HL-60 (cell line): ENCODE measurements around the gene MTCH1.

Experiments used
- POLR2AphosphoS5 ChIP-seq: IDR thresholded peaks from 2 replicates; pipeline ENCODE4 v1.6.1; 2012; ENCODE audit warnings: low read depth
- TF ChIP-seq, protein P1 (sequence below): IDR thresholded peaks from one replicate; pipeline ENCODE4 v1.5.1; 2011; ENCODE audit warnings: low read length, control low read depth, inconsistent platforms; ENCODE audit not compliant: insufficient read depth

GRCh38 chr6:37016995-37017394 is 31.0 kb upstream of the MTCH1 start:
- TF ChIP-seq, protein P1, sequence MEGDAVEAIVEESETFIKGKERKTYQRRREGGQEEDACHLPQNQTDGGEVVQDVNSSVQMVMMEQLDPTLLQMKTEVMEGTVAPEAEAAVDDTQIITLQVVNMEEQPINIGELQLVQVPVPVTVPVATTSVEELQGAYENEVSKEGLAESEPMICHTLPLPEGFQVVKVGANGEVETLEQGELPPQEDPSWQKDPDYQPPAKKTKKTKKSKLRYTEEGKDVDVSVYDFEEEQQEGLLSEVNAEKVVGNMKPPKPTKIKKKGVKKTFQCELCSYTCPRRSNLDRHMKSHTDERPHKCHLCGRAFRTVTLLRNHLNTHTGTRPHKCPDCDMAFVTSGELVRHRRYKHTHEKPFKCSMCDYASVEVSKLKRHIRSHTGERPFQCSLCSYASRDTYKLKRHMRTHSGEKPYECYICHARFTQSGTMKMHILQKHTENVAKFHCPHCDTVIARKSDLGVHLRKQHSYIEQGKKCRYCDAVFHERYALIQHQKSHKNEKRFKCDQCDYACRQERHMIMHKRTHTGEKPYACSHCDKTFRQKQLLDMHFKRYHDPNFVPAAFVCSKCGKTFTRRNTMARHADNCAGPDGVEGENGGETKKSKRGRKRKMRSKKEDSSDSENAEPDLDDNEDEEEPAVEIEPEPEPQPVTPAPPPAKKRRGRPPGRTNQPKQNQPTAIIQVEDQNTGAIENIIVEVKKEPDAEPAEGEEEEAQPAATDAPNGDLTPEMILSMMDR: no peak
- TF ChIP-seq POLR2AphosphoS5: no peak
